ENCODE results near the gene NCAPD2.
"Not testable (repeated sequence)": the region's sequence is repeated elsewhere in the genome, so short reads cannot be mapped to it uniquely, and the experiment has no call there.

The NCAPD2 gene

DNA sequence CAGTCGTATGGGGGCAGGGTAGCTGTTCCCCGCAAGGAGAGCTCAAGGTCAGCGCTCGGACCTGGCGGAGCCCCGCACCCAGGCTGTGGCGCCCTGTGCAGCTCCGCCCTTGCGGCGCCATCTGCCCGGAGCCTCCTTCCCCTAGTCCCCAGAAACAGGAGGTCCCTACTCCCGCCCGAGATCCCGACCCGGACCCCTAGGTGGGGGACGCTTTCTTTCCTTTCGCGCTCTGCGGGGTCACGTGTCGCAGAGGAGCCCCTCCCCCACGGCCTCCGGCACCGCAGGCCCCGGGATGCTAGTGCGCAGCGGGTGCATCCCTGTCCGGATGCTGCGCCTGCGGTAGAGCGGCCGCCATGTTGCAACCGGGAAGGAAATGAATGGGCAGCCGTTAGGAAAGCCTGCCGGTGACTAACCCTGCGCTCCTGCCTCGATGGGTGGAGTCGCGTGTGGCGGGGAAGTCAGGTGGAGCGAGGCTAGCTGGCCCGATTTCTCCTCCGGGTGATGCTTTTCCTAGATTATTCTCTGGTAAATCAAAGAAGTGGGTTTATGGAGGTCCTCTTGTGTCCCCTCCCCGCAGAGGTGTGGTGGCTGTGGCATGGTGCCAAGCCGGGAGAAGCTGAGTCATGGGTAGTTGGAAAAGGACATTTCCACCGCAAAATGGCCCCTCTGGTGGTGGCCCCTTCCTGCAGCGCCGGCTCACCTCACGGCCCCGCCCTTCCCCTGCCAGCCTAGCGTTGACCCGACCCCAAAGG is 41.2 kb downstream of the NCAPD2 start:
- peak overlapping the region; percentile 71 to 92 for H3K4me3 ChIP-seq (ENCODE audit: low read length in 2 of 2)
- H3K4me1 ChIP-seq (ENCODE audit: control insufficient read depth, insufficient read depth, low read length) = peaks cover 63% of the 10 kb centered on the region
- H3K27me3 ChIP-seq (ENCODE audit: control insufficient read depth in 1 of 2, insufficient read depth in 2 of 2, low read length in 2 of 2) = no peaks in the 10 kb centered on the region
- peaks cover 38 to 40% of the 10 kb centered on the region in 2 donors for H3K36me3 ChIP-seq (ENCODE audit: control insufficient read depth in 2 of 2, insufficient read depth in 2 of 2, low read length in 2 of 2)
- peak overlapping the region; percentile 91 to 93 for H3K9ac ChIP-seq (ENCODE audit: low read length in 2 of 2)
- H3K9me3 ChIP-seq (ENCODE audit: control insufficient read depth in 2 of 2, low read length in 2 of 2) = no peaks in the 10 kb centered on the region
- peak overlapping the region; percentile 93 for H3K27ac ChIP-seq (ENCODE audit: low read length)

DNA sequence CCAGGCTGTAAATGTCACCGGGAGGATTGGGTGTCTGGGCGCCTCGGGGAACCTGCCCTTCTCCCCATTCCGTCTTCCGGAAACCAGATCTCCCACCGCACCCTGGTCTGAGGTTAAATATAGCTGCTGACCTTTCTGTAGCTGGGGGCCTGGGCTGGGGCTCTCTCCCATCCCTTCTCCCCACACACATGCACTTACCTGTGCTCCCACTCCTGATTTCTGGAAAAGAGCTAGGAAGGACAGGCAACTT is 41.7 kb downstream of the NCAPD2 start:
- H3K36me3 ChIP-seq (ENCODE audit: control insufficient read depth in 2 of 2, insufficient read depth in 2 of 2, low read length in 2 of 2) = peaks cover 33 to 35% of the 10 kb centered on the region in 2 donors
- peak overlapping the region; percentile 93 for H3K27ac ChIP-seq (ENCODE audit: low read length)
- peaks cover 68% of the 10 kb centered on the region for H3K4me1 ChIP-seq (ENCODE audit: control insufficient read depth, insufficient read depth, low read length)
- peak overlapping the region; percentile 91 to 93 for H3K9ac ChIP-seq (ENCODE audit: low read length in 2 of 2)
- H3K27me3 ChIP-seq (ENCODE audit: control insufficient read depth in 1 of 2, insufficient read depth in 2 of 2, low read length in 2 of 2) = no peaks in the 10 kb centered on the region
- peak overlapping the region; percentile 71 to 92 for H3K4me3 ChIP-seq (ENCODE audit: low read length in 2 of 2)
- H3K9me3 ChIP-seq (ENCODE audit: control insufficient read depth in 2 of 2, low read length in 2 of 2) = no peaks in the 10 kb centered on the region

DNA sequence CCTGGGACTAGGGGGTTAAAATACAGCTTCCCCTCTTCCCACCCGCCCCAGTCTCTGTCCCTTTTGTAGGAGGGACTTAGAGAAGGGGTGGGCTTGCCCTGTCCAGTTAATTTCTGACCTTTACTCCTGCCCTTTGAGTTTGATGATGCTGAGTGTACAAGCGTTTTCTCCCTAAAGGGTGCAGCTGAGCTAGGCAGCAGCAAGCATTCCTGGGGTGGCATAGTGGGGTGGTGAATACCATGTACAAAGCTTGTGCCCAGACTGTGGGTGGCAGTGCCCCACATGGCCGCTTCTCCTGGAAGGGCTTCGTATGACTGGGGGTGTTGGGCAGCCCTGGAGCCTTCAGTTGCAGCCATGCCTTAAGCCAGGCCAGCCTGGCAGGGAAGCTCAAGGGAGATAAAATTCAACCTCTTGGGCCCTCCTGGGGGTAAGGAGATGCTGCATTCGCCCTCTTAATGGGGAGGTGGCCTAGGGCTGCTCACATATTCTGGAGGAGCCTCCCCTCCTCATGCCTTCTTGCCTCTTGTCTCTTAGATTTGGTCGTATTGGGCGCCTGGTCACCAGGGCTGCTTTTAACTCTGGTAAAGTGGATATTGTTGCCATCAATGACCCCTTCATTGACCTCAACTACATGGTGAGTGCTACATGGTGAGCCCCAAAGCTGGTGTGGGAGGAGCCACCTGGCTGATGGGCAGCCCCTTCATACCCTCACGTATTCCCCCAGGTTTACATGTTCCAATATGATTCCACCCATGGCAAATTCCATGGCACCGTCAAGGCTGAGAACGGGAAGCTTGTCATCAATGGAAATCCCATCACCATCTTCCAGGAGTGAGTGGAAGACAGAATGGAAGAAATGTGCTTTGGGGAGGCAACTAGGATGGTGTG is 42.3 kb downstream of the NCAPD2 start:
- Histone ChIP-seq H3K4me3 (ENCODE audit: low read length in 2 of 2) (peak overlapping the region; percentile 71 to 92), H3K4me1 (ENCODE audit: control insufficient read depth, insufficient read depth, low read length) (peaks cover 74% of the 10 kb centered on the region), H3K36me3 (ENCODE audit: control insufficient read depth in 2 of 2, insufficient read depth in 2 of 2, low read length in 2 of 2) (peaks cover 32 to 35% of the 10 kb centered on the region in 2 donors), H3K27ac (ENCODE audit: low read length) (peak overlapping the region; percentile 93), H3K27me3 (ENCODE audit: control insufficient read depth in 1 of 2, insufficient read depth in 2 of 2, low read length in 2 of 2) (no peaks in the 10 kb centered on the region), H3K9me3 (ENCODE audit: control insufficient read depth in 2 of 2, low read length in 2 of 2) (no peaks in the 10 kb centered on the region), H3K9ac (ENCODE audit: low read length in 2 of 2) (peak overlapping the region; percentile 91 to 93)

DNA sequence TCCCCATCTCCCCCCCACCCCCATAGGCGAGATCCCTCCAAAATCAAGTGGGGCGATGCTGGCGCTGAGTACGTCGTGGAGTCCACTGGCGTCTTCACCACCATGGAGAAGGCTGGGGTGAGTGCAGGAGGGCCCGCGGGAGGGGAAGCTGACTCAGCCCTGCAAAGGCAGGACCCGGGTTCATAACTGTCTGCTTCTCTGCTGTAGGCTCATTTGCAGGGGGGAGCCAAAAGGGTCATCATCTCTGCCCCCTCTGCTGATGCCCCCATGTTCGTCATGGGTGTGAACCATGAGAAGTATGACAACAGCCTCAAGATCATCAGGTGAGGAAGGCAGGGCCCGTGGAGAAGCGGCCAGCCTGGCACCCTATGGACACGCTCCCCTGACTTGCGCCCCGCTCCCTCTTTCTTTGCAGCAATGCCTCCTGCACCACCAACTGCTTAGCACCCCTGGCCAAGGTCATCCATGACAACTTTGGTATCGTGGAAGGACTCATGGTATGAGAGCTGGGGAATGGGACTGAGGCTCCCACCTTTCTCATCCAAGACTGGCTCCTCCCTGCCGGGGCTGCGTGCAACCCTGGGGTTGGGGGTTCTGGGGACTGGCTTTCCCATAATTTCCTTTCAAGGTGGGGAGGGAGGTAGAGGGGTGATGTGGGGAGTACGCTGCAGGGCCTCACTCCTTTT is 43.1 kb downstream of the NCAPD2 start:
- Histone ChIP-seq H3K9me3 (ENCODE audit: control insufficient read depth in 2 of 2, low read length in 2 of 2) (no peaks in the 10 kb centered on the region), H3K27ac (ENCODE audit: low read length) (peak overlapping the region; percentile 93), H3K36me3 (ENCODE audit: control insufficient read depth in 2 of 2, insufficient read depth in 2 of 2, low read length in 2 of 2) (peaks cover 32 to 35% of the 10 kb centered on the region in 2 donors)

DNA sequence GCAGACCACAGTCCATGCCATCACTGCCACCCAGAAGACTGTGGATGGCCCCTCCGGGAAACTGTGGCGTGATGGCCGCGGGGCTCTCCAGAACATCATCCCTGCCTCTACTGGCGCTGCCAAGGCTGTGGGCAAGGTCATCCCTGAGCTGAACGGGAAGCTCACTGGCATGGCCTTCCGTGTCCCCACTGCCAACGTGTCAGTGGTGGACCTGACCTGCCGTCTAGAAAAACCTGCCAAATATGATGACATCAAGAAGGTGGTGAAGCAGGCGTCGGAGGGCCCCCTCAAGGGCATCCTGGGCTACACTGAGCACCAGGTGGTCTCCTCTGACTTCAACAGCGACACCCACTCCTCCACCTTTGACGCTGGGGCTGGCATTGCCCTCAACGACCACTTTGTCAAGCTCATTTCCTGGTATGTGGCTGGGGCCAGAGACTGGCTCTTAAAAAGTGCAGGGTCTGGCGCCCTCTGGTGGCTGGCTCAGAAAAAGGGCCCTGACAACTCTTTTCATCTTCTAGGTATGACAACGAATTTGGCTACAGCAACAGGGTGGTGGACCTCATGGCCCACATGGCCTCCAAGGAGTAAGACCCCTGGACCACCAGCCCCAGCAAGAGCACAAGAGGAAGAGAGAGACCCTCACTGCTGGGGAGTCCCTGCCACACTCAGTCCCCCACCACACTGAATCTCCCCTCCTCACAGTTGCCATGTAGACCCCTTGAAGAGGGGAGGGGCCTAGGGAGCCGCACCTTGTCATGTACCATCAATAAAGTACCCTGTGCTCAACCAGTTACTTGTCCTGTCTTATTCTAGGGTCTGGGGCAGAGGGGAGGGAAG is 43.9 kb downstream of the NCAPD2 start:
- peaks cover 72% of the 10 kb centered on the region for H3K4me1 ChIP-seq (ENCODE audit: control insufficient read depth, insufficient read depth, low read length)
- H3K9ac ChIP-seq (ENCODE audit: low read length in 2 of 2) = peak overlapping the region in 1 of 2 donors; percentile 31
- peaks cover 34 to 37% of the 10 kb centered on the region in 2 donors for H3K36me3 ChIP-seq (ENCODE audit: control insufficient read depth in 2 of 2, insufficient read depth in 2 of 2, low read length in 2 of 2)
- H3K27ac ChIP-seq (ENCODE audit: low read length) = peak overlapping the region; percentile 93
- not testable (repeated sequence) for H3K9me3 ChIP-seq (ENCODE audit: control insufficient read depth in 2 of 2, low read length in 2 of 2); H3K27me3 ChIP-seq (ENCODE audit: control insufficient read depth in 1 of 2, insufficient read depth in 2 of 2, low read length in 2 of 2); H3K4me3 ChIP-seq (ENCODE audit: low read length in 2 of 2)

More for the DNA sequence above, 43.1 kb downstream of the NCAPD2 start:
- Histone ChIP-seq H3K9ac (ENCODE audit: low read length in 2 of 2) (no peak overlapping the region), H3K4me3 (ENCODE audit: low read length in 2 of 2) (no peak overlapping the region), H3K4me1 (ENCODE audit: control insufficient read depth, insufficient read depth, low read length) (peaks cover 80% of the 10 kb centered on the region), H3K27me3 (ENCODE audit: control insufficient read depth in 1 of 2, insufficient read depth in 2 of 2, low read length in 2 of 2) (no peaks in the 10 kb centered on the region)

DNA sequence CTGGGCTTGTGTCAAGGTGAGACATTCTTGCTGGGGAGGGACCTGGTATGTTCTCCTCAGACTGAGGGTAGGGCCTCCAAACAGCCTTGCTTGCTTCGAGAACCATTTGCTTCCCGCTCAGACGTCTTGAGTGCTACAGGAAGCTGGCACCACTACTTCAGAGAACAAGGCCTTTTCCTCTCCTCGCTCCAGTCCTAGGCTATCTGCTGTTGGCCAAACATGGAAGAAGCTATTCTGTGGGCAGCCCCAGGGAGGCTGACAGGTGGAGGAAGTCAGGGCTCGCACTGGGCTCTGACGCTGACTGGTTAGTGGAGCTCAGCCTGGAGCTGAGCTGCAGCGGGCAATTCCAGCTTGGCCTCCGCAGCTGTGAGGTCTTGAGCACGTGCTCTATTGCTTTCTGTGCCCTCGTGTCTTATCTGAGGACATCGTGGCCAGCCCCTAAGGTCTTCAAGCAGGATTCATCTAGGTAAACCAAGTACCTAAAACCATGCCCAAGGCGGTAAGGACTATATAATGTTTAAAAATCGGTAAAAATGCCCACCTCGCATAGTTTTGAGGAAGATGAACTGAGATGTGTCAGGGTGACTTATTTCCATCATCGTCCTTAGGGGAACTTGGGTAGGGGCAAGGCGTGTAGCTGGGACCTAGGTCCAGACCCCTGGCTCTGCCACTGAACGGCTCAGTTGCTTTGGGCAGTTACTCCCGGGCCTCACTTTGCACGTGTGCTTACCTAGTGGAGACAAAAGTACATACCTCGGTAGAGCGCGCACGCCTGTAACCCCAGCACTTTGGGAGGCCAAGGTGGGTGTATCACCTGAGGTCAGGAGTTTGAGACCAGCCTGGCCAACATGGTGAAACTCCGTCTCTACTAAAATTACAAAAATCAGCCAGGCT is 44.8 kb downstream of the NCAPD2 start:
- Histone ChIP-seq H3K4me1 (ENCODE audit: control insufficient read depth, insufficient read depth, low read length) (peaks cover 64% of the 10 kb centered on the region), H3K9me3 (ENCODE audit: control insufficient read depth in 2 of 2, low read length in 2 of 2) (no peaks in the 10 kb centered on the region), H3K27me3 (ENCODE audit: control insufficient read depth in 1 of 2, insufficient read depth in 2 of 2, low read length in 2 of 2) (no peaks in the 10 kb centered on the region), H3K36me3 (ENCODE audit: control insufficient read depth in 2 of 2, insufficient read depth in 2 of 2, low read length in 2 of 2) (peaks cover 39 to 41% of the 10 kb centered on the region in 2 donors), H3K9ac (ENCODE audit: low read length in 2 of 2) (no peak overlapping the region), H3K4me3 (ENCODE audit: low read length in 2 of 2) (no peak overlapping the region), H3K27ac (ENCODE audit: low read length) (peak overlapping the region; percentile 93)

DNA sequence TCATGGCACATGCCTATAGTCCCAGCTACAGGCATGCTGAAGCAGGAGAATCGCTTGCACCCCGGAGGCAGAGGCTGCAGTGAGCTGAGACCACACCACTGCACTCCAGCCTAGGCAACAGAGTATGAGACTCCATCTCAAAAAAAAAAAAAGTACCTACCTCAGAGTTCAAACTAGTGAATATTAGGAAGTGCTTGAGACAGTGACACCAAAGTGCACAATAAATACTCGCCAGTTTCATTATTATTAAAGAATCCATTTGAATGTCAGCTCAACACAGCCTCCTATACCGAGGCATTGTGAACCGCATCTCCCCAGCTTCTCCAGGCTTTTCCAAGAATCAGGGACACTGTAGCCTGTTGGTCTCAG is 45.4 kb downstream of the NCAPD2 start:
- Histone ChIP-seq H3K9ac (ENCODE audit: low read length in 2 of 2) (no peak overlapping the region), H3K27ac (ENCODE audit: low read length) (peak overlapping the region; percentile 55), H3K9me3 (ENCODE audit: control insufficient read depth in 2 of 2, low read length in 2 of 2) (no peaks in the 10 kb centered on the region), H3K27me3 (ENCODE audit: control insufficient read depth in 1 of 2, insufficient read depth in 2 of 2, low read length in 2 of 2) (no peaks in the 10 kb centered on the region), H3K4me3 (ENCODE audit: low read length in 2 of 2) (no peak overlapping the region), H3K36me3 (ENCODE audit: control insufficient read depth in 2 of 2, insufficient read depth in 2 of 2, low read length in 2 of 2) (peaks cover 41 to 42% of the 10 kb centered on the region in 2 donors), H3K4me1 (ENCODE audit: control insufficient read depth, insufficient read depth, low read length) (peaks cover 60% of the 10 kb centered on the region)

DNA sequence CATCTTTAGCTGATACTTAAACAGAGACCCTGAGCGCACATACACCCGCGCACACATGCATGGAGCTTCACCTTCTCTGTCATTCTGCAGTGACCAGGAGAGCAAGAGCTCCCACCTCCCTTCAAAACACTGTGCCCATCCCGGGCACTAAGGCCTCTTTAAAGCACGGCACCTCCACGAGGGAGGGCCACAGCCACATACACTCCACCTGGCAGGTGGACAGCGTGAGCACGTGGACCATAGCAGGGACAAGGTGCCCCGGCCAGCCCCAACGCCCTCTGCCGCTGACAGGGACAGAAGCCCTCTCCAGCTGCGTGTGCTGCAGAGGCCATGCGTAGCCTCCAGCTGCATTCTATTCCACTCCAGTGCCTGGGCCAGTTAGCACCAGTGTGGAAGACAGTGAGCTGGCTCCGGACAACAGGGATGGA is 45.8 kb downstream of the NCAPD2 start:
- Histone ChIP-seq H3K36me3 (ENCODE audit: control insufficient read depth in 2 of 2, insufficient read depth in 2 of 2, low read length in 2 of 2) (peaks cover 45 to 46% of the 10 kb centered on the region in 2 donors), H3K4me1 (ENCODE audit: control insufficient read depth, insufficient read depth, low read length) (peaks cover 60% of the 10 kb centered on the region), H3K4me3 (ENCODE audit: low read length in 2 of 2) (peak overlapping the region in 1 of 2 donors; percentile 22), H3K27ac (ENCODE audit: low read length) (peak overlapping the region; percentile 55), H3K27me3 (ENCODE audit: control insufficient read depth in 1 of 2, insufficient read depth in 2 of 2, low read length in 2 of 2) (no peaks in the 10 kb centered on the region), H3K9me3 (ENCODE audit: control insufficient read depth in 2 of 2, low read length in 2 of 2) (no peaks in the 10 kb centered on the region), H3K9ac (ENCODE audit: low read length in 2 of 2) (no peak overlapping the region)

DNA sequence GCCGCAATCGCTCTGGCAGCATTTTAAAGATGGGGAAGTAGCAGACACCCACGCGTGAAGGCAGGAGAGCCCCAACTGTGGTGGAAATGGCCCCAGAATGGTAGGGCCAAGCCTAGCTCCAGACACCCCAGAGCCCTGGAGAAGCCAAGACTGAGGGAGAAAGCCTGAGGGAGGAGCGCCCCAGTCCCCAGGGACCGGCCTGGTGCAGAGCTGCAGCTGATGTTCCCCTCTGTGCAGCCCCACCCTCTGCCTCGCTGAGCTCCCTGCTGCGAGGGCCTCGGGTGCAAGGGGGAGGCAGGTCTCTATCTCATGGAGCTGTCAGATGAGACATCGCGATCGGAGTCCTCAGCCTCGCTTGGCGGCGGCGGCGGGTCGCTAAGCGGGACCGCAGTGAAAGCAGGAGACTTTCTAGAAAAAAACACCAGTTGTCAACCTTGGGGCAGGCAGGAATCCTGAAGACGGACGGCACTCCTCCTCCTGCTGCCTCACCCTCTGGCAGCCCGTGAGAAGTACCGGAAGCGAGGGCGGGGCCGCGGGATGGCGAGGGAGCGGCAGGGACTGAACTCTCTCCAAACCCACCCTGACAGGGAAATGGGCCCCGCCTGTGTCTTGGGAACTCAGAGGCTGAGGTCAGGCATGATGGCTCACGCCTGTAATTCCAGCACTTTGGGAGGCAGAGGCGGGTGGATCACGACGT is 46.4 kb downstream of the NCAPD2 start:
- no peaks in the 10 kb centered on the region for H3K27me3 ChIP-seq (ENCODE audit: control insufficient read depth in 1 of 2, insufficient read depth in 2 of 2, low read length in 2 of 2)
- no peak overlapping the region for H3K9ac ChIP-seq (ENCODE audit: low read length in 2 of 2)
- H3K36me3 ChIP-seq (ENCODE audit: control insufficient read depth in 2 of 2, insufficient read depth in 2 of 2, low read length in 2 of 2) = peaks cover 45 to 46% of the 10 kb centered on the region in 2 donors
- H3K4me1 ChIP-seq (ENCODE audit: control insufficient read depth, insufficient read depth, low read length) = peaks cover 59% of the 10 kb centered on the region
- H3K27ac ChIP-seq (ENCODE audit: low read length) = peak overlapping the region; percentile 55
- no peaks in the 10 kb centered on the region for H3K9me3 ChIP-seq (ENCODE audit: control insufficient read depth in 2 of 2, low read length in 2 of 2)
- H3K4me3 ChIP-seq (ENCODE audit: low read length in 2 of 2) = peak overlapping the region in 1 of 2 donors; percentile 22
